Inflammatory macrophage treated with lipopolysaccharide for 4 hours (primary cell): ENCODE data around the gene UPK3B.
"Not testable (repeated sequence)": the region's sequence is repeated elsewhere in the genome, so short reads cannot be mapped to it uniquely, and the experiment has no call there.

Experiments used
- DNase-seq: peaks from one replicate; pipeline ENCODE4 v3.0.0-alpha.2; 2020

UPK3B gene

GRCh38 chr7:76495717-76496116 lies 14.6 kb upstream of the UPK3B start:
- DNase-seq: not testable (repeated sequence)

GRCh38 chr7:76497918-76498582 lies 12.3 kb upstream of the UPK3B start:
- not testable (repeated sequence) for DNase-seq

GRCh38 chr7:76498583-76499200 lies 11.7 kb upstream of the UPK3B start:
- DNase-seq: not testable (repeated sequence)

- not testable (repeated sequence) for DNase-seq
Observed at GRCh38 chr7:76499201-76499923, 11.0 kb upstream of the UPK3B start.

- DNase-seq: not testable (repeated sequence)
Observed at GRCh38 chr7:76499924-76500241, 10.5 kb upstream of the UPK3B start.

GRCh38 chr7:76502224-76502623 lies 8.1 kb upstream of the UPK3B start:
- not testable (repeated sequence) for DNase-seq

- not testable (repeated sequence) for DNase-seq
Observed at GRCh38 chr7:76502836-76503235, 7.5 kb upstream of the UPK3B start.

- not testable (repeated sequence) for DNase-seq
Observed at GRCh38 chr7:76503244-76503643, 7.1 kb upstream of the UPK3B start.

GRCh38 chr7:76504351-76505167 lies 5.8 kb upstream of the UPK3B start:
- not testable (repeated sequence) for DNase-seq

GRCh38 chr7:76505168-76506080 lies 4.9 kb upstream of the UPK3B start:
- no peak for DNase-seq

- no peak for DNase-seq
Observed at GRCh38 chr7:76506081-76506440, 4.3 kb upstream of the UPK3B start.

GRCh38 chr7:76506643-76507042 lies 3.7 kb upstream of the UPK3B start:
- DNase-seq: not testable (repeated sequence)

GRCh38 chr7:76507723-76508406 lies 2.5 kb upstream of the UPK3B start:
- DNase-seq: peak; percentile 99

GRCh38 chr7:76511200-76511910 lies 1.0 kb downstream of the UPK3B start:
- DNase-seq: not testable (repeated sequence)

GRCh38 chr7:76511911-76512885 lies 1.8 kb downstream of the UPK3B start:
- DNase-seq: not testable (repeated sequence)

- DNase-seq: no peak
Observed at GRCh38 chr7:76512941-76513816, 2.8 kb downstream of the UPK3B start.

- DNase-seq: no peak
Observed at GRCh38 chr7:76513817-76514799, 3.8 kb downstream of the UPK3B start.
